K562 (cell line): Measurements from ENCODE around the gene EVI5L. TPM values are rescaled to one million over a fixed set of nuclear protein-coding genes. Genes with fewer than 3 reads are reported as not detected.

Experiments
- BACH1 ChIP-seq: fragments of 200-800 bp; sonication (Bioruptor generic); IDR thresholded peaks from 2 replicates; pipeline ENCODE4 v1.6.1; 2016; ENCODE audit warnings: missing genetic modification characterization, missing compliant biosample characterization
- CEBPZ ChIP-seq: fragments of 150-350 bp; IDR thresholded peaks from 2 replicates; pipeline ENCODE4 v1.6.1; 2014; ENCODE audit warnings: low read depth, mild to moderate bottlenecking, low read length, borderline replicate concordance
- CREM ChIP-seq: IDR thresholded peaks from 2 replicates; pipeline ENCODE4 v1.6.1; 2014; ENCODE audit warnings: antibody characterized with exemption, low read depth
- ETS1 ChIP-seq: conservative IDR thresholded peaks from 2 replicates; pipeline ENCODE4 v1.6.1; 2011; ENCODE audit warnings: low read depth, mild to moderate bottlenecking, low read length; ENCODE audit not compliant: control insufficient read depth
- FOXJ3 ChIP-seq: sonication (generic); formaldehyde crosslinking; IDR thresholded peaks from 2 replicates; pipeline ENCODE4 v1.4.0; 2020; ENCODE audit warnings: mild to moderate bottlenecking, missing genetic modification reagents
- HDAC3 ChIP-seq: fragments of 450-650 bp; IDR thresholded peaks from 2 replicates; pipeline ENCODE4 v1.6.1; 2018; ENCODE audit warnings: borderline replicate concordance, mild to moderate bottlenecking, moderate library complexity; ENCODE audit not compliant: partially characterized antibody
- KLF13 ChIP-seq: fragments of 450-650 bp; IDR thresholded peaks from 2 replicates; pipeline ENCODE4 v1.6.1; 2016; ENCODE audit warnings: missing genetic modification characterization, low read depth, mild to moderate bottlenecking, missing compliant biosample characterization, moderate library complexity, borderline replicate concordance
- MAFF ChIP-seq: IDR thresholded peaks from 2 replicates; pipeline ENCODE4 v1.6.1; 2012; ENCODE audit warnings: low read length, improper control_type of control experiment
- MBD1 ChIP-seq: fragments of 250-450 bp; sonication (Bioruptor Pico); IDR thresholded peaks from 2 replicates; pipeline ENCODE4 v1.8.0; 2022; ENCODE audit warnings: inconsistent platforms
- MLLT1 ChIP-seq, 2 experiments: fragments of 450-650 bp; IDR thresholded peaks; 2 replicates each; pipeline ENCODE4 v1.6.1; 2016
- PHF8 ChIP-seq: fragments of 200-600 bp; sonication (generic); IDR thresholded peaks from 2 replicates; pipeline ENCODE4 v1.6.1; 2012; ENCODE audit warnings: mixed run types, mild to moderate bottlenecking, inconsistent platforms, low read length, moderate library complexity, borderline replicate concordance
- POLR3G ChIP-seq: IDR thresholded peaks from 2 replicates; pipeline ENCODE4 v1.6.1; 2011; ENCODE audit not compliant: insufficient read length, insufficient replicate concordance; ENCODE audit errors: extremely low read depth
- PTRF ChIP-seq: fragments of 450-650 bp; IDR thresholded peaks from 2 replicates; pipeline ENCODE4 v1.6.1; 2016; ENCODE audit warnings: mild to moderate bottlenecking, missing genetic modification characterization, missing compliant biosample characterization
- TAF9B ChIP-seq: fragments of 450-650 bp; IDR thresholded peaks from 2 replicates; pipeline ENCODE4 v1.6.1; 2018; ENCODE audit warnings: mild to moderate bottlenecking; ENCODE audit not compliant: partially characterized antibody
- TEAD2 ChIP-seq: fragments of 450-650 bp; IDR thresholded peaks from 2 replicates; pipeline ENCODE4 v1.6.1; 2016; ENCODE audit warnings: missing genetic modification characterization, control low read depth, missing compliant biosample characterization
- USF1 ChIP-seq: sonication (generic); formaldehyde crosslinking; IDR thresholded peaks from 2 replicates; pipeline ENCODE4 v1.9.0; 2022; ENCODE audit warnings: mild to moderate bottlenecking, missing genetic modification reagents
- ZFP30 ChIP-seq: fragments of 250-450 bp; sonication (Bioruptor Pico); IDR thresholded peaks from 2 replicates; pipeline ENCODE4 v1.8.0; 2022; ENCODE audit warnings: moderate library complexity, mild to moderate bottlenecking, inconsistent platforms, borderline replicate concordance
- ZFPM2 ChIP-seq: fragments of 250-450 bp; sonication (Bioruptor Pico); IDR thresholded peaks from 2 replicates; pipeline ENCODE4 v1.5.1; 2022; ENCODE audit warnings: mild to moderate bottlenecking
- ZKSCAN3 ChIP-seq: fragments of 250-450 bp; sonication (Bioruptor Pico); IDR thresholded peaks from 2 replicates; pipeline ENCODE4 v1.4.0; 2020
- ZNF696 ChIP-seq: fragments of 250-450 bp; sonication (Bioruptor Pico); conservative IDR thresholded peaks from 2 replicates; pipeline ENCODE4 v1.4.0; 2020; ENCODE audit warnings: mild to moderate bottlenecking, moderate library complexity
- polyA plus RNA-seq, 8 experiments: library from polyadenylated mRNA; depleted of rRNA in 4 of 8; stranded (reverse) in 5 of 8; unstranded in 3 of 8; fragments of >200 nt; fragmentation: Nextera tagmentation in 2 of 8; fragmentation: Illumina TruSeq in 1 of 8; extraction: Ambion mirVana in 2 of 8; extraction: Trizol in 1 of 8; gene quantifications; 2 replicates each; pipeline versions ENCODE4 v1.2.1 to v1.2.3, GENCODE V29; 2011 to 2014; ENCODE audit warnings: inconsistent platforms in 1 of 8, missing spikeins in 1 of 8
- total RNA-seq, 7 experiments: library from RNA; depleted of rRNA in 6 of 7; stranded (reverse); fragments of >200 nt in 6 of 7; fragmentation: Illumina TruSeq in 2 of 7; extraction: Trizol in 2 of 7; gene quantifications; 2 replicates each; pipeline versions ENCODE4 v1.2.1 to v1.2.3, GENCODE V29; 2011 to 2021; ENCODE audit warnings: low replicate concordance in 1 of 7

EVI5L gene
- total and polyA plus RNA-seq, 9 of the 15 experiments (the other 6 are each of a cell fraction or from before 2014, with no cell fraction given): 0.69 to 1.8 (median 1.2) TPM; not detected in 2

- no peak for TF ChIP-seq BACH1 (tag)
- TF ChIP-seq CREM: peak; percentile 14; the same call in 1 of the 2 replicates
- no peak for TF ChIP-seq TEAD2
- no peak for TF ChIP-seq TAF9B
- TF ChIP-seq ETS1: peak; percentile 65; the same call in 1 of the 2 replicates
- no peak for TF ChIP-seq ZFP30
- TF ChIP-seq MAFF: no peak
- TF ChIP-seq USF1 (CRISPR knock-in tag): no peak
- TF ChIP-seq KLF13 (tag): no peak
- no peak for TF ChIP-seq POLR3G
- no peak for TF ChIP-seq ZNF696 (CRISPR knock-in tag)
- no peak for TF ChIP-seq ZKSCAN3 (CRISPR knock-in tag)
- no peak for TF ChIP-seq MLLT1 (IDR thresholded peaks at IDR 0.05)
- no peak for TF ChIP-seq FOXJ3 (CRISPR knock-in tag)
- no peak for TF ChIP-seq HDAC3
- TF ChIP-seq PTRF: no peak
- no peak for TF ChIP-seq MBD1 (CRISPR knock-in tag)
- TF ChIP-seq ZFPM2 (CRISPR knock-in tag): no peak
- TF ChIP-seq CEBPZ: no peak
- peak; percentile 82; the same call in 1 of the 2 replicates for TF ChIP-seq PHF8
Observed at GRCh38 chr19:7888145-7888825, 58.3 kb downstream of the EVI5L start, which contains the start of gene LRRC8E (continued).
